Kidney (tissue), 14 donors: ENCODE results near the gene TRNAU1AP. TPM values are rescaled to one million over a fixed set of nuclear protein-coding genes. Genes with fewer than 3 reads are reported as not detected.

Experiments used
- DNase-seq, 5 donors: peaks; one replicate each; pipeline ENCODE4 v3.0.0-alpha.2; 2013 to 2020
- FAIRE-seq: peaks from 2 replicates; lab custom pipeline; 2012; peaks lifted over from hg19 to GRCh38; lab: Jason Lieb, UNC
- H3K27ac ChIP-seq, 2 donors: one replicate each; pipeline ENCODE4 v1.7.0; 2013; ENCODE audit warnings: low read depth in 2 of 2, low read length in 2 of 2, inconsistent platforms in 1 of 2
- H3K27me3 ChIP-seq: one replicate; pipeline ENCODE4 v1.7.1; 2013; ENCODE audit warnings: low read length, inconsistent platforms; ENCODE audit not compliant: control insufficient read depth, insufficient read depth
- H3K36me3 ChIP-seq, 3 donors: one replicate each; pipeline versions ENCODE4 v1.7.0 to v1.7.1; 2013; ENCODE audit warnings: low read length in 3 of 3, control low read depth in 1 of 3, inconsistent platforms in 1 of 3; ENCODE audit not compliant: insufficient read depth in 3 of 3, control insufficient read depth in 2 of 3
- H3K4me1 ChIP-seq, 3 donors: one replicate each; pipeline versions ENCODE4 v1.7.0 to v1.7.1; 2013; ENCODE audit warnings: low read length in 3 of 3, inconsistent platforms in 1 of 3, low read depth in 1 of 3; ENCODE audit not compliant: control insufficient read depth in 2 of 3, insufficient read depth in 2 of 3
- H3K4me3 ChIP-seq, 3 donors: one replicate each; pipeline versions ENCODE4 v1.7.0 to v1.8.1; 2013; ENCODE audit warnings: low read length in 3 of 3, control low read depth in 1 of 3, inconsistent platforms in 1 of 3
- H3K9ac ChIP-seq, 3 donors: one replicate each; pipeline versions ENCODE4 v1.7.0 to v1.7.1; 2013; ENCODE audit warnings: low read length in 3 of 3, control low read depth in 1 of 3, inconsistent platforms in 1 of 3
- H3K9me3 ChIP-seq, 3 donors: one replicate each; pipeline versions ENCODE4 v1.7.0 to v1.7.1; 2013; ENCODE audit warnings: low read length in 3 of 3, control low read depth in 1 of 3, inconsistent platforms in 1 of 3; ENCODE audit not compliant: control insufficient read depth in 2 of 3, insufficient read depth in 1 of 3
- intact Hi-C: fragments of 100-400 bp; cut with DNase I; formaldehyde crosslinking; loops from one replicate; pipeline ENCODE4 v1.11.1; 2022
- polyA plus RNA-seq: library from polyadenylated mRNA; stranded (reverse); fragments of 350-450 nt; fragmentation: Illumina TruSeq; extraction: RNeasy Lipid Tissue Mini Kit (QIAGEN cat#74804); gene quantifications from one replicate; pipeline ENCODE4 v1.2.3, GENCODE V29; 2014; ENCODE audit warnings: low read depth, low replicate concordance; ENCODE audit not compliant: insufficient read depth
- total RNA-seq: library from RNA; stranded (reverse); fragmentation: NEBNext Ultra II Directional; extraction: Animal tissue kit (Norgen Biotek cat#: 25700); gene quantifications from one replicate; pipeline ENCODE4 v1.2.1, GENCODE V29; 2021
- TF ChIP-seq, protein P1 (sequence below): IDR thresholded peaks from 3 replicates; pipeline ENCODE4 v1.5.1; 2012; ENCODE audit warnings: mild to moderate bottlenecking, moderate library complexity, borderline replicate concordance; ENCODE audit not compliant: insufficient read depth; ENCODE audit errors: extremely low read depth
- donor health status: control.
- donor health status: control.
- donor health status: control.
- donor health status: control.
- donor health status: control.
- donor health status: DM: yes; HTN: yes; CAD: no.
- donor health status: Normal renal cell carcinoma (clear cell type).

The TRNAU1AP gene
- total and polyA plus RNA-seq, 2 donors from 2014 or later, result 27.7 to 30.2 TPM

GRCh38 chr1:28507646-28508434, 45.0 kb upstream of the TRNAU1AP start:
- Histone ChIP-seq H3K27me3 (no peaks in the 10 kb centered on the region), H3K27ac (no peak overlapping the region), H3K36me3 (peaks cover 15 to 29% (median 21%) of the 10 kb centered on the region in 3 donors), H3K9me3 (no peaks in the 10 kb centered on the region), H3K4me3 (peak overlapping the region; percentile 95 to 100 (median 96)), H3K4me1 (peaks cover 3 to 15% (median 9%) of the 10 kb centered on the region in 3 donors), H3K9ac (peak overlapping the region in 1 of 3 donors; percentile 59)
- TF ChIP-seq, protein P1, sequence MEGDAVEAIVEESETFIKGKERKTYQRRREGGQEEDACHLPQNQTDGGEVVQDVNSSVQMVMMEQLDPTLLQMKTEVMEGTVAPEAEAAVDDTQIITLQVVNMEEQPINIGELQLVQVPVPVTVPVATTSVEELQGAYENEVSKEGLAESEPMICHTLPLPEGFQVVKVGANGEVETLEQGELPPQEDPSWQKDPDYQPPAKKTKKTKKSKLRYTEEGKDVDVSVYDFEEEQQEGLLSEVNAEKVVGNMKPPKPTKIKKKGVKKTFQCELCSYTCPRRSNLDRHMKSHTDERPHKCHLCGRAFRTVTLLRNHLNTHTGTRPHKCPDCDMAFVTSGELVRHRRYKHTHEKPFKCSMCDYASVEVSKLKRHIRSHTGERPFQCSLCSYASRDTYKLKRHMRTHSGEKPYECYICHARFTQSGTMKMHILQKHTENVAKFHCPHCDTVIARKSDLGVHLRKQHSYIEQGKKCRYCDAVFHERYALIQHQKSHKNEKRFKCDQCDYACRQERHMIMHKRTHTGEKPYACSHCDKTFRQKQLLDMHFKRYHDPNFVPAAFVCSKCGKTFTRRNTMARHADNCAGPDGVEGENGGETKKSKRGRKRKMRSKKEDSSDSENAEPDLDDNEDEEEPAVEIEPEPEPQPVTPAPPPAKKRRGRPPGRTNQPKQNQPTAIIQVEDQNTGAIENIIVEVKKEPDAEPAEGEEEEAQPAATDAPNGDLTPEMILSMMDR, result no peak
- intact Hi-C loops, result no loop called here
- FAIRE-seq, result no peak
- DNase-seq, result no peak

GRCh38 chr1:28508435-28508754, 44.5 kb upstream of the TRNAU1AP start:
- Histone ChIP-seq H3K27ac (no peak overlapping the region), H3K4me3 (peak overlapping the region in 1 of 3 donors; percentile 96), H3K36me3 (peaks cover 15 to 31% (median 21%) of the 10 kb centered on the region in 3 donors), H3K9ac (peak overlapping the region in 1 of 3 donors; percentile 59), H3K9me3 (no peaks in the 10 kb centered on the region), H3K4me1 (peaks cover 3 to 15% (median 9%) of the 10 kb centered on the region in 3 donors), H3K27me3 (no peaks in the 10 kb centered on the region)
- no peak for FAIRE-seq
- TF ChIP-seq, protein P1, result no peak
- no peak for DNase-seq
- intact Hi-C loops, result no loop called here

GRCh38 chr1:28509705-28510272, 43.1 kb upstream of the TRNAU1AP start:
- Histone ChIP-seq H3K27ac (no peak overlapping the region), H3K4me3 (no peak overlapping the region), H3K9ac (peak overlapping the region in 1 of 3 donors; percentile 41), H3K36me3 (peaks cover 17 to 34% (median 21%) of the 10 kb centered on the region in 3 donors), H3K27me3 (no peaks in the 10 kb centered on the region), H3K4me1 (peaks cover 3 to 15% (median 9%) of the 10 kb centered on the region in 3 donors), H3K9me3 (no peaks in the 10 kb centered on the region)
- intact Hi-C loops, result no loop called here
- no peak for FAIRE-seq
- TF ChIP-seq, protein P1, result no peak
- DNase-seq, result no peak
